Stimulated activated CD8-positive, alpha-beta memory T cell treated with anti-CD3 and anti-CD28 coated beads, Interleukin-12 subunit alpha, Interleukin-12 subunit beta, amount 100 ng/mL, for 24 hours (primary cell): ENCODE data around the gene PYGO1.
"Not testable (repeated sequence)": the region's sequence is repeated elsewhere in the genome, so short reads cannot be mapped to it uniquely, and the experiment has no call there.

Source experiments
- DNase-seq: peaks from one replicate; pipeline ENCODE4 v3.0.0-alpha.2; 2020; ENCODE audit errors: extremely low read depth

The PYGO1 gene, protein sequence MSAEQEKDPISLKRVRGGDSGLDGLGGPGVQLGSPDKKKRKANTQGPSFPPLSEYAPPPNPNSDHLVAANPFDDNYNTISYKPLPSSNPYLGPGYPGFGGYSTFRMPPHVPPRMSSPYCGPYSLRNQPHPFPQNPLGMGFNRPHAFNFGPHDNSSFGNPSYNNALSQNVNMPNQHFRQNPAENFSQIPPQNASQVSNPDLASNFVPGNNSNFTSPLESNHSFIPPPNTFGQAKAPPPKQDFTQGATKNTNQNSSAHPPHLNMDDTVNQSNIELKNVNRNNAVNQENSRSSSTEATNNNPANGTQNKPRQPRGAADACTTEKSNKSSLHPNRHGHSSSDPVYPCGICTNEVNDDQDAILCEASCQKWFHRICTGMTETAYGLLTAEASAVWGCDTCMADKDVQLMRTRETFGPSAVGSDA

DNA sequence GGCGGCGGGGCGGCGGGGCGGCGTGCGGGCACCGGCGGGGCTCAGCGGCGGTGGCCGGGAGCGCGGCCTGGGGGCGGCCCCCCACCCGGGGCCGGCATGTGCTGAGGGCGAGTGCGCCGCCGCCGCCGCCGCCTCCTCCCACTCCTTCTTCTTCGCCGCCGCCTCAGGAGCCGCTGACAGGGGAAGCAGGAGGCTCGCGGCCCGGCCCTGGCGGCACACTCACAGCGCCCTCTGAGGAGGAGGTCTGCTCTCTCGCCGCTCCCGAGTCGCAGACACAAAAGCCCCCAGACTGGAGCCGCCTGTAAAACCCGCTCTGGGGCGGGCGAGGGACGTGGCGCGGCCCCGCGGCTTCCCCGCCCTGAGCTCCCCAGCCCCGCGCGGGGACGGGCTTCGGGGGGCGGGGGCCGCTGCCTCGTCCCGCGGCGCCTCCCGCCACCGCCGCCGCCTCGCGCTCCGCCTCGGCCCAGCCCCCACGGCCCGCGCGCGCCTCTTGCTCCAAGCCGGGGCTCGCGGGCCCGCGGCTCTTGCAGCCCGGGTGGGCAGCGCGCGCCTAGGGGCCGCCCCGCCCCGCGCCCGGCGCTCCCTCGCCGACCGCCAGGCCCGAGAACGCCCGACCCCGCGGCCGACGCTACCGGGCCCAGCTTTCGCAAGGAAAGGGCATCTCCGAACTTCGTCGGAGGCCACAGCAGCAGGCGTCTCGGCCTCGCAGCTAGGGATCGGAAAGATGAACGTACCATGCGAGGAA is at the start of gene PYGO1:
TSS of gene PYGO1 (minus strand) at position 276 of the 745 bp plus-strand sequence. CDS start 462 bp downstream, outside the sequence.
- DNase-seq: no peak

DNA sequence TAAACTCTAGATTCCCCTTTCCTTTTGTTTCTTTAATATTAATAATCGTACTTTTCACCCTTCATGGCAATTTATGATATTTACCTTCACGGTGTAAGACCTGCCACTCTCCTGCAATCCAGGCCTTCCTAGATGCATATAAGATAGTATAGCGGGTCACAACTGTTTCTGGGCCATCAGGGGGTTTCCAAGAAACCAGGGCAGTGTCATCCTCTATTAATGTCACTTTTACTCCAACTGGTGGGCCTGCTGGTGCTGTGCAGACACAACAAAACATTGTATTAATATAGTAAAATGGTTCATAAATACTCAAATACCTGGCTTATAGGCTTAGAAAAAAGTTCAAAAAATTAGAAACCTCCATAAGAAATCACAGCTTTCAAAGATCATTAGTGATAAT is 48.9 kb upstream of the PYGO1 start:
- no peak for DNase-seq

- no peak for DNase-seq
Observed at GRCh38 chr15:55633731-55634130, 45.6 kb upstream of the PYGO1 start.

- DNase-seq: no peak
Observed at GRCh38 chr15:55632434-55632833, 44.3 kb upstream of the PYGO1 start.

DNA sequence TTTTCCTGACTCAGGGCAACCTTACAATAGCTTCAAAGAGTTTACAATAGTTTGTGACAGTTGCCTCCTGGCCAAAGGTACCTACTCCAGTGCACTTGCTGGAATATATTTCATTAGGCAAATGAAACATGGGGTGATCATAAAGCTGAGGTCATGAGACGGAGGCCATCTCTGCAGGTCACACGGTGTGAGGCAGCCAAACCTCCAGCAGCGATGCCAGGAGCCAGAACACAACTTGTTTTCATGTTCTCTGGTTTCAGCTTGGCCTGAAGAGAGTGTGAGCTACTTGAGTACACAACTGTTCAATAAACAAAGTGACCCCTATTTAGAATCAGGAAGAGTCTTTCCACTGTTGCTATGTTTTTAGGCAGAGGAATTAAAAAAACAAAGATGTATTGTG is 42.7 kb upstream of the PYGO1 start:
- DNase-seq: no peak

- no peak for DNase-seq
Observed at GRCh38 chr15:55628369-55628730, 40.2 kb upstream of the PYGO1 start.

DNA sequence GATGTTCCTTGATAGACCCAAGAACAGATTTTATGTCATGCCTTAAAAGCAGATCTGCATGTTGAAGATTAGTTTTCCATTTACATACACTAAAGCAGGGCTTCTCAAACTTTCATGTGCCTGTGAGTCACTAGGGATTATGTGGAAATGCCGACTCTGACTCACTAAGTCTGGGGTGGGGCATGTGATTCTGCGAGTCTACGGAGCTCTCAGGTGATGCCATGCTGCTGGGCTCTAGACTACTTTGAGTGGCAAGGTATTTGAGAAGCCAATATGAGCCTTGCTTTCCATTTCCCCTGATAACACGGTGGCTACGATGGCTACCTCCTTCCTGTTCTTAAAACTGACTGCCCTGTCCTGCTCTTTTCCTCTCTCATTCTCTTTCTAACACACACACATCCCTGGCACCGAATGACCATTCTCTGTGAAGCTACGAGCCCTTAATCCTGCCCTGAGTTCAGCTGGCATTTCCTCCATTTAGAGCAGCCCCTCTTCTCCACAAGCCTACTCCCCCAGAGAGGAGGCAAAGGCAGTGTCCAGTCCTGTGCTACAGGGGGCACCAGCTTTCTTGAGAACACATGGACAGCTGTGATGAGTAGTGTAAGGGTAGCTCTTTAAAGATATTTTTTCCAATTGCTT is 39.7 kb upstream of the PYGO1 start:
- no peak for DNase-seq

DNA sequence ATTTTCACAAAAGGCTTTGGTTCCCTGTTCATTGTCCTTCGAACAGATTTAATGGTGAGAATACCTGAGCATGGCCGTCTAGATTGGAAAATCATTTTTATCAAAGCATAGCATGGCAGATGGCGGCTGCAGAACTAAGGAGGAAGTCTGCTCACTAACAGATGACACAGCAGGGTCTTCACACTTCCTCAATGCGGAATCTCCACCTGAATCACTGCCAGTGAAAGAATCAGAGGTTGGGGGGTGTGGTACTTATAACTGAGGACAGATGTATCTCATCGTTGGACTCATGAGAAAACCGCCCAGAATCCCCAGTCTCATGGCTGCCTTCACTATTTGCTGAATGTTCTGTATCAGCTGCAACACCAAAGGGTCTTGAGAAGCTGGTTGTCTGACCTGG is 31.6 kb upstream of the PYGO1 start:
- DNase-seq: no peak

GRCh38 chr15:55618387-55618786 is 30.2 kb upstream of the PYGO1 start:
- DNase-seq: no peak

GRCh38 chr15:55615445-55615844 is 27.3 kb upstream of the PYGO1 start:
- DNase-seq: no peak

DNA sequence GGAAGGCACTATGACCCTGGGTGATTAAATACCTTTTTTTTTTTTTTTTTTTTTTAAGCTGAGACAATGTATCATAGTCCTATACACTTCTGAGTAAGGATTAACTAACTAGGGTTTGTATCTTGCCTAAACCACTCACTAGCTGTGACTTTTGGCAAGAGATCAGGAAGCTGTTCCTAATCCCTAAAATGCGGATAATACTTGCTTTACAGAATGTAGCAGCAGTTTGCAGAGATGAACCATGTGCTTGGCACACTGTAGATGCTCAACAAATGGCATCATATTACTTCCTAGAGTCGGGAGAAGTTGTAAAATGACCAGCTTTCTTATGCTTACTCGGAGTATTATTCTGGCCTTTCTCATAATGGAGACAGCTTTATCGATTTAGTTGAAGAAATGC is 25.6 kb upstream of the PYGO1 start:
- DNase-seq: no peak

DNA sequence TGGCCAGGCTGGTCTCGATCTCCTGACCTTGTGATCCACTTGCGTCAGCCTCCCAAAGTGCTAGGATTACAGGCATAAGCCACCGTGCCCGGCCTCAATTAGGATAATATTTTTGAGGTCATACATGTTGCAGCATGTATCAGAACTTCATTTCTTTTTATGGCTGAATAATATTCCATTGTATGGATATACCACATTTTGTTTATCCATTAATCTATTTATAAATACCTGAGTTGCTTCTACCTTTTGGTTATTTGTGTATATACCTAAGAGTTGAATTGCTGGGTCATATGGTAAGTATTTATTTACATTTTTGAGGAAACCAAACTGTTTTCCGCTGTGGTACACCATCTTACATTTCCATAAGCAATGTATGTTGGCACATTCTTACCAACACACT is 18.1 kb upstream of the PYGO1 start:
- no peak for DNase-seq

- no peak for DNase-seq
Observed at GRCh38 chr15:55601374-55601773, 13.2 kb upstream of the PYGO1 start.

- DNase-seq: no peak
Observed at GRCh38 chr15:55599439-55599838, 11.3 kb upstream of the PYGO1 start.

GRCh38 chr15:55593019-55593418 is 4.9 kb upstream of the PYGO1 start:
- DNase-seq: not testable (repeated sequence)

DNA sequence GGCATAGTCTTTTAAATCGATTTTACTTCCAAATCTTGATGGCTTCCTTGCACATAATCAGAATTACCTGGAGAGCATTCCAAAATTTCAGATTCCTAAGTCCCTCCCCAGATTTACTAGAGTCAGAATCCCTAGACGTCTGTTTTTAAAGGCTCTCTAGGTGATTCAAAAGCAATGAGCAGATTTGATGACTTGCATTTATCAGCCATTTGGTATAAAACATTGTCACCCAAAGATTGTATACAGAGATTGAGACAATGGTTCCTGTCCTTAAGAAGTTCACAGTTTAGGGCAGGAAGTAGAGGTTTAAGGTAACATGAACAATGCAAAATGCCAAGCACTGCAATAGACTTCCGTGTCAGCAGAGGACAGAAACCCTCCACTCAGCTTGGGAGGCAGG is 2.6 kb upstream of the PYGO1 start:
- DNase-seq: no peak

- no peak for DNase-seq
Observed at GRCh38 chr15:55589287-55589686, 1.1 kb upstream of the PYGO1 start.

DNA sequence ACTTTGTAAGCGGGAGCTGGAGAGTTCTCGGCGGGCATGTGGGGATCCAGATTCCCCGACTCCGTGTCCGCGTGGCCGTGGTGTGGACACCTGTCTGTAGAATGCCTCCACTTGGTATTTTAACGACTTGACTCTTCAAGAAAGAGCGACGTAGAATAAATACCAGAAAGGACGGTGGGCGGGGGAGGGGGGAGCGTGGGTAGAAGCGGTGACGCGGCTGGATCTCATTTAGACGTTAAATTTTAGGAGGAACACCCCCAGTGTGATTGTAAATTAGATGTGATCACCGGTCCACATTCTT is 620 bp upstream of the PYGO1 start:
- DNase-seq: no peak

GRCh38 chr15:55587321-55588069 is 650 bp downstream of the PYGO1 start:
- no peak for DNase-seq

DNA sequence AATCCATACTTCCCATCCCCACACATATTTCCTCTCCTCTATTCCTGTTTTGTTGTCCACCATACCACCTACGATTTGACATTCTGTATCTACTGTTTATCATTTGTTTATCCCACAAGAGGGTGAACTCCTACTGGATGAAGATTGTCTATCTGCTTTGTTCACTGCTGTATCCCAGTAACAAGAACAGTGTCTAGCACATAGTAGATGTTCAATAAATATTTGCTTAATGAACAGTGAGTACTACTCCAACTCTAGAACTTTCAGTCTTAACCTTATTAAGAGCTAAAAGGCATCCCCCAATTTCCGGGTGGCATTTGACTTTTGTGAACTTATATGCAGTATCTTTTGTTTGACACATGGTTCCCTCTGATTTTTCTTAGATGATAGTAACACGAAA is 1.3 kb downstream of the PYGO1 start:
- no peak for DNase-seq

DNA sequence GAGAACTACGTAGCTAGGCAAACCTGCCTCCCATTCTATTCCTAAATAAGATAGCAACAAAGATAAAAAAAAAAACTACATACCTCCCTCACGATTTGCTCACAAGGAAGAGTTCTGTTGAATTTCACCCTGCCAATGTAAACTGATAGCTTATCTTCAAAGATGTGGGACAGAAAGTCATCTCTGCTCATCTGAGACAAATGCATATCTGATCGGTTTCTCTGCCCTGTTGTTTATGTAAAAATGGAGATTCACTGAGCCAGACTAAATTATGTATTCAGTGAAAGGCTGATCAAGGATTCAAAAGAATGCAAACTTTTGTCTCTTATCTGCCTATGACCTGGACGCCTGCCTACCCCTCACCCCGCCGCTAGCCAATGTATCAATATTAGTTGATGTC is 11.2 kb downstream of the PYGO1 start:
- no peak for DNase-seq

- no peak for DNase-seq
Observed at GRCh38 chr15:55574096-55574495, 14.0 kb downstream of the PYGO1 start.
